Caco-2 (cell line): ENCODE measurements around the gene TNKS2. TPM values are rescaled to one million over a fixed set of nuclear protein-coding genes. Genes with fewer than 3 reads are reported as not detected.

Experiments
- BruUV-seq: library from RNA; stranded (reverse); fragments of 400-500 nt; replicated peaks from 2 replicates; lab custom pipeline; 2021; lab: Mats Ljungman, UMichigan
- CTCF ChIA-PET: fragments of 300-600 bp; sonication (Branson Sonifier 250); formaldehyde crosslinking; loops from one replicate; lab custom pipeline; 2022; ENCODE audit warnings: antibody characterized with exemption; lab: Charles Lee
- POLR2A ChIA-PET: fragments of 300-600 bp; sonication (Branson Sonifier 250); formaldehyde crosslinking; loops from one replicate; lab custom pipeline; 2022; ENCODE audit warnings: antibody characterized with exemption; lab: Charles Lee
- DNase-seq, 2 experiments: peaks; one replicate each; pipeline versions ENCODE4 v3.0.0 to v3.0.0-alpha.2; 2020 to 2022
- H3K27me3 ChIP-seq: replicated peaks from 2 replicates; pipeline ENCODE4 v1.6.0; 2011; ENCODE audit warnings: low read length; ENCODE audit not compliant: control insufficient read depth, insufficient read depth
- H3K36me3 ChIP-seq: 2 replicates; pipeline ENCODE4 v1.5.1; 2011; ENCODE audit warnings: low read length; ENCODE audit not compliant: control insufficient read depth, insufficient read depth
- H3K4me1 ChIP-seq: fragments of 250-450 bp; sonication (Bioruptor Pico); 2 replicates; pipeline ENCODE4 v1.5.1; 2020; ENCODE audit warnings: mild to moderate bottlenecking
- H3K4me3 ChIP-seq: 2 replicates; pipeline ENCODE4 v1.5.1; 2011; ENCODE audit warnings: low read depth, mild to moderate bottlenecking, control low read depth, low read length
- H3K9me3 ChIP-seq: fragments of 250-450 bp; sonication (Bioruptor Pico); 2 replicates; pipeline ENCODE4 v1.5.1; 2020; ENCODE audit warnings: mild to moderate bottlenecking, moderate library complexity
- H3K27ac Mint-ChIP-seq: one replicate; pipeline ENCODE4 v1.8.0; 2022; ENCODE audit warnings: mixed read lengths; ENCODE audit not compliant: unreplicated experiment
- H3K27me3 Mint-ChIP-seq: one replicate; pipeline ENCODE4 v1.8.0; 2022; ENCODE audit warnings: mixed read lengths; ENCODE audit not compliant: insufficient read depth, unreplicated experiment
- H3K36me3 Mint-ChIP-seq: one replicate; pipeline ENCODE4 v1.8.0; 2022; ENCODE audit warnings: mild to moderate bottlenecking, mixed read lengths; ENCODE audit not compliant: insufficient read depth, unreplicated experiment
- H3K4me1 Mint-ChIP-seq: one replicate; pipeline ENCODE4 v1.8.0; 2022; ENCODE audit warnings: low read depth, mixed read lengths; ENCODE audit not compliant: unreplicated experiment
- H3K4me3 Mint-ChIP-seq: one replicate; pipeline ENCODE4 v1.8.0; 2022; ENCODE audit warnings: mild to moderate bottlenecking, moderate library complexity, mixed read lengths; ENCODE audit not compliant: unreplicated experiment
- H3K9me3 Mint-ChIP-seq: one replicate; pipeline ENCODE4 v1.8.0; 2022; ENCODE audit warnings: mixed read lengths; ENCODE audit not compliant: unreplicated experiment
- intact Hi-C: fragments of 100-400 bp; cut with micrococcal nuclease; formaldehyde crosslinking; loops from one replicate; pipeline ENCODE4 v1.10.0; 2022; ENCODE audit not compliant: unreplicated experiment
- total RNA-seq: library from RNA; stranded (reverse); gene quantifications from 2 replicates; pipeline ENCODE4 v1.2.3, GENCODE V29; 2022
- TF ChIP-seq, protein P1 (sequence below), 2 experiments: fragments of 200-600 bp in 1 of 2; IDR thresholded peaks; 1 replicate in 1 of 2; 2 replicates in 1 of 2; pipeline versions ENCODE4 v1.5.1 to v1.8.0; 2011 to 2022; ENCODE audit warnings: antibody characterized with exemption in 1 of 2, control low read depth in 1 of 2, inconsistent platforms in 1 of 2, low read depth in 1 of 2, low read length in 1 of 2, mild to moderate bottlenecking in 1 of 2, moderate library complexity in 1 of 2; ENCODE audit not compliant: insufficient read depth in 1 of 2, severe bottlenecking in 1 of 2, unreplicated experiment in 1 of 2

Gene TNKS2
- total RNA-seq, 1 experiment from 2014 or later: 48.5 TPM

DNA sequence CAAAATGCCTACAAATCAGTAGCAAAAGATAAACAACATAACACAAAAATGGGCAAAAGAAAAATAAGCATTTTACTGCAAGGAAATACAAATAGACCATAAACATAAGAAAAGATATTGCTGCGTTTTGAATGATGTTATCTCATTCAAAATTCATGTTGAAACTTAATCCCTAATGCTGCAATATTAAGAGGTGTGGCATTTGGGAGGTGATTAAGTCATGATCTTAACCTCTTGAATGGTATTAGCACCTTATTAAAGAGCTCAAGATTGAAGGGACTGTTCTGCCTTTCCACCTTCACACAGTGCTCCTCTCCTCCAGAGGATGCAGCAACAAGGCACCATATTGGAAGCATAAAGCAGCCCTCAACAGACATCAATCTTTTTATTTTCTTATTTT is 12.4 kb upstream of the TNKS2 start:
- H3K4me1 ChIP-seq: no peaks in the 10 kb centered on the region
- Mint-ChIP-seq H3K36me3 (no peaks in the 10 kb centered on the region), H3K4me3 (no peak overlapping the region), H3K4me1 (no peaks in the 10 kb centered on the region), H3K27ac (no peak overlapping the region), H3K27me3 (no peaks in the 10 kb centered on the region), H3K9me3 (no peaks in the 10 kb centered on the region)
- ChIA-PET CTCF (no interaction called here), POLR2A (no interaction called here)
- no peak overlapping the region for H3K4me3 ChIP-seq
- no peaks in the 10 kb centered on the region for H3K27me3 ChIP-seq
- BruUV-seq: no TSS peak
- intact Hi-C loops: no loop called here
- no peak for DNase-seq
- H3K9me3 ChIP-seq: no peaks in the 10 kb centered on the region
- H3K36me3 ChIP-seq: no peaks in the 10 kb centered on the region
- TF ChIP-seq, protein P1, sequence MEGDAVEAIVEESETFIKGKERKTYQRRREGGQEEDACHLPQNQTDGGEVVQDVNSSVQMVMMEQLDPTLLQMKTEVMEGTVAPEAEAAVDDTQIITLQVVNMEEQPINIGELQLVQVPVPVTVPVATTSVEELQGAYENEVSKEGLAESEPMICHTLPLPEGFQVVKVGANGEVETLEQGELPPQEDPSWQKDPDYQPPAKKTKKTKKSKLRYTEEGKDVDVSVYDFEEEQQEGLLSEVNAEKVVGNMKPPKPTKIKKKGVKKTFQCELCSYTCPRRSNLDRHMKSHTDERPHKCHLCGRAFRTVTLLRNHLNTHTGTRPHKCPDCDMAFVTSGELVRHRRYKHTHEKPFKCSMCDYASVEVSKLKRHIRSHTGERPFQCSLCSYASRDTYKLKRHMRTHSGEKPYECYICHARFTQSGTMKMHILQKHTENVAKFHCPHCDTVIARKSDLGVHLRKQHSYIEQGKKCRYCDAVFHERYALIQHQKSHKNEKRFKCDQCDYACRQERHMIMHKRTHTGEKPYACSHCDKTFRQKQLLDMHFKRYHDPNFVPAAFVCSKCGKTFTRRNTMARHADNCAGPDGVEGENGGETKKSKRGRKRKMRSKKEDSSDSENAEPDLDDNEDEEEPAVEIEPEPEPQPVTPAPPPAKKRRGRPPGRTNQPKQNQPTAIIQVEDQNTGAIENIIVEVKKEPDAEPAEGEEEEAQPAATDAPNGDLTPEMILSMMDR (IDR thresholded peaks at IDR 0.05; ENCODE audit: insufficient read depth in 1 of 2, low read depth in 1 of 2, low read length in 1 of 2, severe bottlenecking in 1 of 2, unreplicated experiment in 1 of 2): no peak

DNA sequence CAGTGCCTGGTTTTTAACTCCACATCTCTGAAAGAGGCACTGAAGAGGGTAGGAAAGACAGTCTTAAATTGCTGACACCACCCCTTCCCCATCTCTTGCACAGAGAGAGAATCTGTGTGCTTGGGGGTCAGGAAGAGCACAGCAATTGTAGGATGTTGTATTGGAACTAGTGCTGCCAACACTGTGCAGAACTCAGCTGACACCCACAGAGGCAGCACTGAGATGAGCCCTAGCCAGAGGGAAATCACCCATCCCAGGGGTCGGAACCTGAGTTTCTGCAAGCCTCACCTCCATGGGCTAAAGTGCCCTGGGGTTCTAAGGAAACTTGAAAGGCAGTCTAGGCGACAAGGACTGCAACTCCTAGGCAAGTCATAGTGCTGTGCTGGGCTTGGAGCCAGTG is 11.0 kb upstream of the TNKS2 start:
- H3K9me3 ChIP-seq: no peaks in the 10 kb centered on the region
- no peak for DNase-seq
- no TSS peak for BruUV-seq
- TF ChIP-seq, protein P1 (IDR thresholded peaks at IDR 0.05; ENCODE audit: insufficient read depth in 1 of 2, low read depth in 1 of 2, low read length in 1 of 2, severe bottlenecking in 1 of 2, unreplicated experiment in 1 of 2): no peak
- Mint-ChIP-seq H3K4me3 (no peak overlapping the region), H3K27ac (no peak overlapping the region), H3K9me3 (no peaks in the 10 kb centered on the region), H3K36me3 (no peaks in the 10 kb centered on the region), H3K27me3 (no peaks in the 10 kb centered on the region), H3K4me1 (no peaks in the 10 kb centered on the region)
- no peaks in the 10 kb centered on the region for H3K36me3 ChIP-seq
- no peaks in the 10 kb centered on the region for H3K4me1 ChIP-seq
- ChIA-PET CTCF (no interaction called here), POLR2A (no interaction called here)
- intact Hi-C loops: no loop called here
- no peak overlapping the region for H3K4me3 ChIP-seq
- H3K27me3 ChIP-seq: no peaks in the 10 kb centered on the region

DNA sequence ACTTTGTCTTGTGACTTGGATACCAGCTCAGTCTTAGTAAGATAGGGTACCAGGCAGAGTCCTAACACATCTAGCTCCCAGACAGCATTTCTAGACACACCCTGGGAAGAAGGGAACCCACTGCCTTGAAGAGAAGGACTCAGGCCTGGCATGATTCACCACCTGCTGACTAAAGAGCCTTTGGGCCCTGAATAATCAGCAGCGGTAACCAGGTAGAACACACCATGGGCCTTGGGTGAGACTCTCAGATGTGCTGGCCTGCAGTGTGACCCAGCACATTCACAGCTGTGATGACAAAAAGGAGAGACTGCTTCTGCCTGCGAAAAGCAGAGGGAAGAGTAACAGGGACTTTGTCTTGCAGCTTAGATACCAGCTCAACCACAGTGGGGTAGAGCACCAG is 10.4 kb upstream of the TNKS2 start:
- CTCF ChIA-PET: no interaction called here
- Histone ChIP-seq H3K9me3 (no peaks in the 10 kb centered on the region), H3K4me3 (no peak overlapping the region), H3K36me3 (no peaks in the 10 kb centered on the region), H3K4me1 (no peaks in the 10 kb centered on the region), H3K27me3 (no peaks in the 10 kb centered on the region)
- no peak overlapping the region for H3K27ac Mint-ChIP-seq
- intact Hi-C loops: no loop called here
- no peak for DNase-seq
- TF ChIP-seq, protein P1 (IDR thresholded peaks at IDR 0.05; ENCODE audit: insufficient read depth in 1 of 2, low read depth in 1 of 2, low read length in 1 of 2, severe bottlenecking in 1 of 2, unreplicated experiment in 1 of 2): no peak
- H3K36me3 Mint-ChIP-seq: no peaks in the 10 kb centered on the region
- POLR2A ChIA-PET: no interaction called here
- no peaks in the 10 kb centered on the region for H3K9me3 Mint-ChIP-seq
- H3K4me3 Mint-ChIP-seq: no peak overlapping the region
- no peaks in the 10 kb centered on the region for H3K4me1 Mint-ChIP-seq
- BruUV-seq: no TSS peak
- no peaks in the 10 kb centered on the region for H3K27me3 Mint-ChIP-seq
